Upper lobe of right lung (tissue), 1 donor: ENCODE data around the gene VSIG10. TPM values are rescaled to one million over a fixed set of nuclear protein-coding genes. Genes with fewer than 3 reads are reported as not detected.
"Not testable (repeated sequence)": the region's sequence is repeated elsewhere in the genome, so short reads cannot be mapped to it uniquely, and the experiment has no call there.

Source experiments
- ATAC-seq: fragments of 200-7000 bp; cut with Tn5 transposase; one replicate; pipeline ENCODE4 v1.9.1; 2020; ENCODE audit warnings: mild to moderate bottlenecking, moderate library complexity
- DNase-seq: peaks from one replicate; pipeline ENCODE4 v3.0.0-alpha.2; 2020
- H3K27ac ChIP-seq: fragments of 200-600 bp; one replicate; pipeline ENCODE4 v1.8.0; 2022
- H3K27me3 ChIP-seq: fragments of 200-600 bp; one replicate; pipeline ENCODE4 v1.8.0; 2022; ENCODE audit warnings: mild to moderate bottlenecking
- H3K36me3 ChIP-seq: fragments of 200-600 bp; one replicate; pipeline ENCODE4 v1.8.0; 2022
- H3K4me1 ChIP-seq: fragments of 200-600 bp; one replicate; pipeline ENCODE4 v1.8.0; 2022
- H3K4me3 ChIP-seq: fragments of 200-600 bp; one replicate; pipeline ENCODE4 v1.8.0; 2022; ENCODE audit warnings: mild to moderate bottlenecking
- H3K9me3 ChIP-seq: fragments of 200-600 bp; one replicate; pipeline ENCODE4 v1.8.0; 2022
- CTCF ChIP-seq: fragments of 200-600 bp; IDR thresholded peaks from one replicate; pipeline ENCODE4 v1.8.0; 2022; ENCODE audit warnings: antibody characterized with exemption
- intact Hi-C: fragments of 100-400 bp; cut with DNase I; formaldehyde crosslinking; loops from one replicate; pipeline ENCODE4 v1.11.0; 2022
- total RNA-seq: library from RNA; stranded (reverse); fragmentation: NEBNext Ultra II Directional; extraction: Animal tissue kit (Norgen Biotek cat#: 25700); gene quantifications from one replicate; pipeline ENCODE4 v1.2.1, GENCODE V29; 2021
- donor health status: DM: no; HTN: yes; CAD: no; lungs with severe emphysema.

Gene VSIG10
- total RNA-seq, 1 donor from 2014 or later: 52.4 TPM

- H3K36me3 ChIP-seq: peaks cover 63% of the 10 kb centered on the region
- H3K4me3 ChIP-seq: no peak overlapping the region
- DNase-seq (no peak), ATAC-seq (no peak)
- H3K27me3 ChIP-seq: no peaks in the 10 kb centered on the region
- no peak for TF ChIP-seq CTCF
- no peaks in the 10 kb centered on the region for H3K9me3 ChIP-seq
- H3K4me1 ChIP-seq: no peaks in the 10 kb centered on the region
- intact Hi-C loops: no loop called here
- no peak overlapping the region for H3K27ac ChIP-seq
These were observed 80.4 kb downstream of the VSIG10 start for GRCh38 chr12:118023301-118023860.

- Histone ChIP-seq H3K36me3 (peaks cover 57% of the 10 kb centered on the region), H3K4me1 (peaks cover 3% of the 10 kb centered on the region), H3K4me3 (no peak overlapping the region), H3K9me3 (no peaks in the 10 kb centered on the region), H3K27me3 (no peaks in the 10 kb centered on the region), H3K27ac (no peak overlapping the region)
- DNase-seq (no peak), ATAC-seq (no peak)
- no peak for TF ChIP-seq CTCF
- intact Hi-C loops: no loop called here
These were observed 81.1 kb downstream of the VSIG10 start for GRCh38 chr12:118022728-118023109.

GRCh38 chr12:118022097-118022727, 81.6 kb downstream of the VSIG10 start:
- H3K4me1 ChIP-seq, DNase-seq, H3K9me3 ChIP-seq, H3K27me3 ChIP-seq, H3K4me3 ChIP-seq, H3K27ac ChIP-seq, ATAC-seq, intact Hi-C loops: not testable (repeated sequence)
- H3K36me3 ChIP-seq: peaks cover 53% of the 10 kb centered on the region

- DNase-seq (no peak), ATAC-seq (no peak)
- H3K27ac ChIP-seq: no peak overlapping the region
- no peak overlapping the region for H3K4me3 ChIP-seq
- H3K27me3 ChIP-seq: no peaks in the 10 kb centered on the region
- intact Hi-C loops: no loop called here
- TF ChIP-seq CTCF: no peak
- H3K36me3 ChIP-seq: peaks cover 31% of the 10 kb centered on the region
- H3K4me1 ChIP-seq: peaks cover 10% of the 10 kb centered on the region
- no peaks in the 10 kb centered on the region for H3K9me3 ChIP-seq
These were observed 83.8 kb downstream of the VSIG10 start for GRCh38 chr12:118020036-118020435.

GRCh38 chr12:118017926-118018325, 85.9 kb downstream of the VSIG10 start:
- TF ChIP-seq CTCF: no peak
- DNase-seq: no peak
- Histone ChIP-seq H3K9me3 (no peaks in the 10 kb centered on the region), H3K27me3 (no peaks in the 10 kb centered on the region), H3K27ac (no peak overlapping the region), H3K36me3 (peaks cover 27% of the 10 kb centered on the region), H3K4me3 (no peak overlapping the region), H3K4me1 (peaks cover 10% of the 10 kb centered on the region)
- intact Hi-C loops: no loop called here
- no peak for ATAC-seq

- H3K36me3 ChIP-seq: peaks cover 22% of the 10 kb centered on the region
- intact Hi-C loops: no loop called here
- ATAC-seq: peak; percentile 99
- H3K9me3 ChIP-seq: no peaks in the 10 kb centered on the region
- H3K27me3 ChIP-seq: no peaks in the 10 kb centered on the region
- DNase-seq: peak; percentile 99
- H3K4me3 ChIP-seq: peak within 1 kb of the TSS; percentile 98
- H3K27ac ChIP-seq: peak within 1 kb of the TSS; percentile 75
- TF ChIP-seq CTCF: no peak
- H3K4me1 ChIP-seq: peaks cover 10% of the 10 kb centered on the region
These were observed 87.2 kb downstream of the VSIG10 start, which contains the start of gene RFC5 for GRCh38 chr12:118016424-118017264. Gene RFC5, plus strand, starts transcription at chr12:118016703. Its CDS starts 125 bp downstream, at chr12:118016828.
